ENCODE results near the gene PTPRG. TPM values are rescaled to one million over a fixed set of nuclear protein-coding genes. Genes with fewer than 3 reads are reported as not detected.

Gene PTPRG
- total and polyA plus RNA-seq, 2 experiments from 2014 or later = 24.4 to 131 TPM

GRCh38 chr3:61896251-61896650 is 334.9 kb downstream of the PTPRG start:
- H3K4me3 ChIP-seq = no peak overlapping the region
- H3K4me3 Mint-ChIP-seq = no peak overlapping the region
- H3K27ac ChIP-seq (ENCODE audit: low read depth) = no peak overlapping the region
- H4K20me1 ChIP-seq (replicated peaks; ENCODE audit: insufficient read depth) = 0 out of 2 replicates have a peak, but pooled peaks cover 3% of the 10 kb centered on the region
- peaks cover 11% of the 10 kb centered on the region for H3K27me3 Mint-ChIP-seq (ENCODE audit: insufficient read depth, low read depth, poor library complexity)
- no peaks in the 10 kb centered on the region for H3K9me3 Mint-ChIP-seq
- H3K4me1 ChIP-seq (ENCODE audit: insufficient read depth) = peaks cover 56% of the 10 kb centered on the region
- H3K27ac Mint-ChIP-seq = no peak overlapping the region; the same call in 1 of the 2 replicates
- peaks cover 67% of the 10 kb centered on the region for H3K4me1 Mint-ChIP-seq
- no peaks in the 10 kb centered on the region for H3K36me3 Mint-ChIP-seq (ENCODE audit: low read depth)
- no peak overlapping the region for H2AFZ ChIP-seq
- no peak overlapping the region for H3K4me2 ChIP-seq
- H3K9me2 ChIP-seq (ENCODE audit: insufficient read depth) = no peaks in the 10 kb centered on the region
- H3F3A ChIP-seq (replicated peaks; ENCODE audit: low read depth) = no peaks in the 10 kb centered on the region
- peaks cover 90% of the 10 kb centered on the region for H3K79me2 ChIP-seq (replicated peaks; ENCODE audit: insufficient read depth)
- ATAC-seq (no peak), DNase-seq (ENCODE audit: low spot score) (no peak)
- no peaks in the 10 kb centered on the region for H3K27me3 ChIP-seq (ENCODE audit: insufficient read depth)
- TF ChIP-seq STAT1 (IDR thresholded peaks at IDR 0.05; ENCODE audit: unreplicated experiment) (no peak), ZNF331 (CRISPR knock-in tag; IDR thresholded peaks at IDR 0.05; ENCODE audit: low read depth) (no peak), POLR2AphosphoS5 (IDR thresholded peaks at IDR 0.05; ENCODE audit: low read depth) (no peak)
- no peaks in the 10 kb centered on the region for H3K36me3 ChIP-seq (ENCODE audit: insufficient read depth)

GRCh38 chr3:61897848-61898247 is 336.5 kb downstream of the PTPRG start:
- H4K20me1 ChIP-seq (replicated peaks; ENCODE audit: insufficient read depth) = 0 out of 2 replicates have a peak, but pooled peaks cover 7% of the 10 kb centered on the region
- H3K27ac ChIP-seq (ENCODE audit: low read depth) = no peak overlapping the region
- Mint-ChIP-seq H3K27me3 (ENCODE audit: insufficient read depth, low read depth, poor library complexity) (peaks cover 11% of the 10 kb centered on the region), H3K27ac (no peak overlapping the region), H3K4me1 (peaks cover 76% of the 10 kb centered on the region), H3K9me3 (no peaks in the 10 kb centered on the region), H3K4me3 (no peak overlapping the region), H3K36me3 (ENCODE audit: low read depth) (no peaks in the 10 kb centered on the region)
- no peak overlapping the region for H3K4me2 ChIP-seq
- H3K36me3 ChIP-seq (ENCODE audit: insufficient read depth) = no peaks in the 10 kb centered on the region
- peaks cover 93% of the 10 kb centered on the region for H3K79me2 ChIP-seq (replicated peaks; ENCODE audit: insufficient read depth)
- H3K4me1 ChIP-seq (ENCODE audit: insufficient read depth) = peaks cover 50% of the 10 kb centered on the region
- no peak for ATAC-seq
- no peak overlapping the region for H2AFZ ChIP-seq
- H3K4me3 ChIP-seq = no peak overlapping the region
- H3K9me2 ChIP-seq (ENCODE audit: insufficient read depth) = no peaks in the 10 kb centered on the region
- no peak for DNase-seq (ENCODE audit: low spot score)
- H3K27me3 ChIP-seq (ENCODE audit: insufficient read depth) = no peaks in the 10 kb centered on the region
- no peaks in the 10 kb centered on the region for H3F3A ChIP-seq (replicated peaks; ENCODE audit: low read depth)
- TF ChIP-seq NANOG (IDR thresholded peaks at IDR 0.05; ENCODE audit: borderline replicate concordance) = no peak
- TF ChIP-seq CREB1 (CRISPR knock-in tag; IDR thresholded peaks at IDR 0.05; ENCODE audit: low read depth) = no peak
- TF ChIP-seq EZH2 (IDR thresholded peaks at IDR 0.05; ENCODE audit: low read depth, unreplicated experiment) = no peak
- no peak for TF ChIP-seq ETS1 (IDR thresholded peaks at IDR 0.05)
- TF ChIP-seq ZNF114 (CRISPR knock-in tag; IDR thresholded peaks at IDR 0.05) = no peak
- no peak for TF ChIP-seq STAT1 (IDR thresholded peaks at IDR 0.05; ENCODE audit: unreplicated experiment)
- TF ChIP-seq CTCF (conservative IDR thresholded peaks at IDR 0.05; ENCODE audit: low read depth in 2 of 2) = no peak
- no peak for TF ChIP-seq JUNB (IDR thresholded peaks at IDR 0.05; ENCODE audit: unreplicated experiment)
- no peak for TF ChIP-seq ZNF462 (CRISPR knock-in tag; IDR thresholded peaks at IDR 0.05)
- TF ChIP-seq EZH2phosphoT487 (IDR thresholded peaks at IDR 0.05; ENCODE audit: unreplicated experiment) = no peak
- TF ChIP-seq ZNF331 (CRISPR knock-in tag; IDR thresholded peaks at IDR 0.05; ENCODE audit: low read depth) = no peak
- no peak for TF ChIP-seq POLR2AphosphoS5 (IDR thresholded peaks at IDR 0.05; ENCODE audit: low read depth)

Measured in GM23338 (cell line).